ENCODE measurements around the gene FOXL1. TPM values are rescaled to one million over a fixed set of nuclear protein-coding genes. Genes with fewer than 3 reads are reported as not detected.

FOXL1 gene
- total RNA-seq, 2 experiments from 2014 or later: not detected

DNA sequence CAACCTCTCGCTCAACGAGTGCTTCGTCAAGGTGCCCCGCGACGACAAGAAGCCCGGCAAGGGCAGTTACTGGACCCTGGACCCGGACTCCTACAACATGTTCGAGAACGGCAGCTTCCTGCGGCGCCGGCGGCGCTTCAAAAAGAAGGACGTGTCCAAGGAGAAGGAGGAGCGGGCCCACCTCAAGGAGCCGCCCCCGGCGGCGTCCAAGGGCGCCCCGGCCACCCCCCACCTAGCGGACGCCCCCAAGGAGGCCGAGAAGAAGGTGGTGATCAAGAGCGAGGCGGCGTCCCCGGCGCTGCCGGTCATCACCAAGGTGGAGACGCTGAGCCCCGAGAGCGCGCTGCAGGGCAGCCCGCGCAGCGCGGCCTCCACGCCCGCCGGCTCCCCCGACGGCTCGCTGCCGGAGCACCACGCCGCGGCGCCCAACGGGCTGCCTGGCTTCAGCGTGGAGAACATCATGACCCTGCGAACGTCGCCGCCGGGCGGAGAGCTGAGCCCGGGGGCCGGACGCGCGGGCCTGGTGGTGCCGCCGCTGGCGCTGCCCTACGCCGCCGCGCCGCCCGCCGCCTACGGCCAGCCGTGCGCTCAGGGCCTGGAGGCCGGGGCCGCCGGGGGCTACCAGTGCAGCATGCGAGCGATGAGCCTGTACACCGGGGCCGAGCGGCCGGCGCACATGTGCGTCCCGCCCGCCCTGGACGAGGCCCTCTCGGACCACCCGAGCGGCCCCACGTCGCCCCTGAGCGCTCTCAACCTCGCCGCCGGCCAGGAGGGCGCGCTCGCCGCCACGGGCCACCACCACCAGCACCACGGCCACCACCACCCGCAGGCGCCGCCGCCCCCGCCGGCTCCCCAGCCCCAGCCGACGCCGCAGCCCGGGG is 10.4 kb upstream of the FOXL1 start:
- CTCF ChIA-PET: no interaction called here
- no peaks in the 10 kb centered on the region for H3K36me3 ChIP-seq (ENCODE audit: insufficient read depth, low read length)
- H3K27ac ChIP-seq (ENCODE audit: low read depth in 1 of 2, low read length in 2 of 2): no peak overlapping the region
- POLR2A ChIA-PET: no interaction called here
- intact Hi-C loops (cut with DNase I, micrococcal nuclease): no loop called here
- no peak overlapping the region for H3K4me3 ChIP-seq (ENCODE audit: low read length)
- Mint-ChIP-seq H3K4me3 (no peak overlapping the region), H3K27me3 (peaks cover 84% of the 10 kb centered on the region), H3K36me3 (ENCODE audit: low read depth) (no peaks in the 10 kb centered on the region), H3K4me1 (ENCODE audit: low read depth) (peaks cover 26% of the 10 kb centered on the region), H3K9me3 (no peaks in the 10 kb centered on the region), H3K27ac (no peak overlapping the region)
- TF ChIP-seq, protein P1, sequence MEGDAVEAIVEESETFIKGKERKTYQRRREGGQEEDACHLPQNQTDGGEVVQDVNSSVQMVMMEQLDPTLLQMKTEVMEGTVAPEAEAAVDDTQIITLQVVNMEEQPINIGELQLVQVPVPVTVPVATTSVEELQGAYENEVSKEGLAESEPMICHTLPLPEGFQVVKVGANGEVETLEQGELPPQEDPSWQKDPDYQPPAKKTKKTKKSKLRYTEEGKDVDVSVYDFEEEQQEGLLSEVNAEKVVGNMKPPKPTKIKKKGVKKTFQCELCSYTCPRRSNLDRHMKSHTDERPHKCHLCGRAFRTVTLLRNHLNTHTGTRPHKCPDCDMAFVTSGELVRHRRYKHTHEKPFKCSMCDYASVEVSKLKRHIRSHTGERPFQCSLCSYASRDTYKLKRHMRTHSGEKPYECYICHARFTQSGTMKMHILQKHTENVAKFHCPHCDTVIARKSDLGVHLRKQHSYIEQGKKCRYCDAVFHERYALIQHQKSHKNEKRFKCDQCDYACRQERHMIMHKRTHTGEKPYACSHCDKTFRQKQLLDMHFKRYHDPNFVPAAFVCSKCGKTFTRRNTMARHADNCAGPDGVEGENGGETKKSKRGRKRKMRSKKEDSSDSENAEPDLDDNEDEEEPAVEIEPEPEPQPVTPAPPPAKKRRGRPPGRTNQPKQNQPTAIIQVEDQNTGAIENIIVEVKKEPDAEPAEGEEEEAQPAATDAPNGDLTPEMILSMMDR (IDR thresholded peaks at IDR 0.05): no peak
- DNase-seq (no peak), ATAC-seq (ENCODE audit: poor library complexity) (no peak)
- H3K9me3 ChIP-seq (ENCODE audit: control insufficient read depth in 1 of 2, insufficient read depth in 1 of 2, low read length in 2 of 2): peaks cover 0 to 7% of the 10 kb centered on the region in 2 experiments
- peaks cover 31% of the 10 kb centered on the region for H3K4me1 ChIP-seq (ENCODE audit: insufficient read depth, low read length)
- H3K27me3 ChIP-seq (ENCODE audit: control insufficient read depth in 1 of 2, insufficient read depth in 2 of 2, low read length in 2 of 2): peaks cover 55 to 80% of the 10 kb centered on the region in 2 experiments

- H3K4me3 Mint-ChIP-seq: peak overlapping the region; percentile 38
- intact Hi-C loops (cut with DNase I, micrococcal nuclease): no loop called here
- H3K27me3 Mint-ChIP-seq: peaks cover 83% of the 10 kb centered on the region
- no peaks in the 10 kb centered on the region for H3K36me3 Mint-ChIP-seq (ENCODE audit: low read depth)
- POLR2A ChIA-PET: no interaction called here
- DNase-seq: no peak
- Histone ChIP-seq H3K4me1 (ENCODE audit: insufficient read depth, low read length) (peaks cover 25% of the 10 kb centered on the region), H3K4me3 (ENCODE audit: low read length) (no peak overlapping the region), H3K27me3 (ENCODE audit: control insufficient read depth in 1 of 2, insufficient read depth in 2 of 2, low read length in 2 of 2) (peaks cover 59 to 71% of the 10 kb centered on the region in 2 experiments), H3K9me3 (ENCODE audit: control insufficient read depth in 1 of 2, insufficient read depth in 1 of 2, low read length in 2 of 2) (peaks cover 0 to 7% of the 10 kb centered on the region in 2 experiments), H3K36me3 (ENCODE audit: insufficient read depth, low read length) (no peaks in the 10 kb centered on the region), H3K27ac (ENCODE audit: low read depth in 1 of 2, low read length in 2 of 2) (no peak overlapping the region)
- TF ChIP-seq, protein P1 (IDR thresholded peaks at IDR 0.05): no peak
- no peaks in the 10 kb centered on the region for H3K9me3 Mint-ChIP-seq
- no peak overlapping the region for H3K27ac Mint-ChIP-seq
- CTCF ChIA-PET: no interaction called here
- H3K4me1 Mint-ChIP-seq (ENCODE audit: low read depth): peaks cover 18% of the 10 kb centered on the region
- no peak for ATAC-seq (ENCODE audit: poor library complexity)
These were observed 9.4 kb upstream of the FOXL1 start for GRCh38 chr16:86568677-86569623.

DNA sequence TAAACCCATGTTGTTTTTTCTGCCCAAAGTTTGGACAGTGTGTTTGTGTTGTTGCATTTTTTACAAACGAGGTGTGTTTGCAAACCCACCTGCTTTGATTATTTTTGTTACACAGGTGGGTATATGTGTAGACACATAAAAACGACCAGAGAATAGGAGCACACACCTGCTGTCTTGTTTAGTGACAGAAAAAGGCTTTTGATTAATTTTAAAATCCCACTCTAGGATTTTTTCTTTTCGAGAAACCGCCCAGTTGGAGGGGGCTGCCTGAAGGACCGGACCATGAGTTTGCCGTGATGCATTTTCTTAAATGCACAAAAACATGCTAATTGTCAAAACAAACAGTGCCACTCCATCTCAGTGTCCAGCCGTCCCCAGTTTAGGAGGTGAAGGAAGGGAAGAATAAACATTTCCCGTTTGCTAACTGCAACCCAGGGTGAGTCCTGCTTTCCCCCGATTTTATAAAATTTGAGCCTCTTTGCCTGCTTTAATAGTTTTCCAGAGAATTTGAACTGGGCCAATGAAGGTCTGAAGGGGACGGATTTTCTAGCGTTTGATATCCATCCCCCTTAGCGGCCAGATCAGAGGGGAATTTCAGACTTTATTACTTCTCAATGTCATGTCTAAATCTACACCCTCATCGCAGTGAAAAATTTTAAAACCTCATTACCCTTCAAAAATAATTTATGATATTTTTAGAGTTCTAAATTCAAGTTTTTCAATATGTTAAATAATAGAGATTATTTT is 8.5 kb upstream of the FOXL1 start:
- intact Hi-C loops (cut with DNase I, micrococcal nuclease): no loop called here
- peaks cover 20% of the 10 kb centered on the region for H3K4me1 ChIP-seq (ENCODE audit: insufficient read depth, low read length)
- ATAC-seq (ENCODE audit: poor library complexity) (no peak), DNase-seq (no peak)
- TF ChIP-seq, protein P1 (IDR thresholded peaks at IDR 0.05): no peak
- peaks cover 83% of the 10 kb centered on the region for H3K27me3 Mint-ChIP-seq
- peaks cover 60 to 71% of the 10 kb centered on the region in 2 experiments for H3K27me3 ChIP-seq (ENCODE audit: control insufficient read depth in 1 of 2, insufficient read depth in 2 of 2, low read length in 2 of 2)
- no peaks in the 10 kb centered on the region for H3K9me3 Mint-ChIP-seq
- CTCF ChIA-PET: no interaction called here
- POLR2A ChIA-PET: no interaction called here
- peaks cover 0 to 7% of the 10 kb centered on the region in 2 experiments for H3K9me3 ChIP-seq (ENCODE audit: control insufficient read depth in 1 of 2, insufficient read depth in 1 of 2, low read length in 2 of 2)
- no peaks in the 10 kb centered on the region for H3K36me3 Mint-ChIP-seq (ENCODE audit: low read depth)
- H3K27ac Mint-ChIP-seq: no peak overlapping the region
- no peaks in the 10 kb centered on the region for H3K36me3 ChIP-seq (ENCODE audit: insufficient read depth, low read length)
- no peak overlapping the region for H3K4me3 ChIP-seq (ENCODE audit: low read length)
- H3K27ac ChIP-seq (ENCODE audit: low read depth in 1 of 2, low read length in 2 of 2): no peak overlapping the region
- H3K4me1 Mint-ChIP-seq (ENCODE audit: low read depth): peaks cover 10% of the 10 kb centered on the region
- no peak overlapping the region for H3K4me3 Mint-ChIP-seq
